ENCODE measurements around the gene PIGR.

The PIGR gene

GRCh38 chr1:206951318-206952100 lies 5.2 kb upstream of the PIGR start:
- Histone ChIP-seq H3K4me3 (ENCODE audit: low read length) (no peak overlapping the region), H3K36me3 (ENCODE audit: control insufficient read depth, insufficient read depth, low read length) (no peaks in the 10 kb centered on the region), H3K9me3 (ENCODE audit: control insufficient read depth, insufficient read depth, low read length) (no peaks in the 10 kb centered on the region), H3K4me1 (ENCODE audit: control insufficient read depth, insufficient read depth, low read length) (no peaks in the 10 kb centered on the region), H3K27ac (ENCODE audit: low read length) (no peak overlapping the region), H3K27me3 (ENCODE audit: control insufficient read depth, insufficient read depth, low read length) (no peaks in the 10 kb centered on the region)
- no peak for DNase-seq (ENCODE audit: low read depth, low spot score)
- no CpG with 5 or more reads among the region's 4 CpGs for WGBS (ENCODE audit: insufficient coverage, insufficient read length)

GRCh38 chr1:206949641-206950040 lies 3.4 kb upstream of the PIGR start:
- WGBS (ENCODE audit: insufficient coverage, insufficient read length), result no CpG with 5 or more reads among the region's 5 CpGs
- H3K4me1 ChIP-seq (ENCODE audit: control insufficient read depth, insufficient read depth, low read length), result no peaks in the 10 kb centered on the region

GRCh38 chr1:206949208-206949607 lies 2.9 kb upstream of the PIGR start:
- no peak overlapping the region for H3K4me3 ChIP-seq (ENCODE audit: low read length)
- no peak for DNase-seq (ENCODE audit: low read depth, low spot score)
- H3K27ac ChIP-seq (ENCODE audit: low read length), result no peak overlapping the region
- no peaks in the 10 kb centered on the region for H3K36me3 ChIP-seq (ENCODE audit: control insufficient read depth, insufficient read depth, low read length)
- no peaks in the 10 kb centered on the region for H3K4me1 ChIP-seq (ENCODE audit: control insufficient read depth, insufficient read depth, low read length)
- no CpG with 5 or more reads among the region's 4 CpGs for WGBS (ENCODE audit: insufficient coverage, insufficient read length)
- H3K27me3 ChIP-seq (ENCODE audit: control insufficient read depth, insufficient read depth, low read length), result no peaks in the 10 kb centered on the region
- H3K9me3 ChIP-seq (ENCODE audit: control insufficient read depth, insufficient read depth, low read length), result no peaks in the 10 kb centered on the region

More at GRCh38 chr1:206949641-206950040, 3.4 kb upstream of the PIGR start:
- H3K36me3 ChIP-seq (ENCODE audit: control insufficient read depth, insufficient read depth, low read length), result no peaks in the 10 kb centered on the region
- H3K27ac ChIP-seq (ENCODE audit: low read length), result no peak overlapping the region
- DNase-seq (ENCODE audit: low read depth, low spot score), result no peak
- no peaks in the 10 kb centered on the region for H3K9me3 ChIP-seq (ENCODE audit: control insufficient read depth, insufficient read depth, low read length)
- no peaks in the 10 kb centered on the region for H3K27me3 ChIP-seq (ENCODE audit: control insufficient read depth, insufficient read depth, low read length)
- H3K4me3 ChIP-seq (ENCODE audit: low read length), result no peak overlapping the region

GRCh38 chr1:206947255-206947654 lies 989 bp upstream of the PIGR start:
- Histone ChIP-seq H3K36me3 (ENCODE audit: control insufficient read depth, insufficient read depth, low read length) (no peaks in the 10 kb centered on the region), H3K4me1 (ENCODE audit: control insufficient read depth, insufficient read depth, low read length) (no peaks in the 10 kb centered on the region), H3K9me3 (ENCODE audit: control insufficient read depth, insufficient read depth, low read length) (no peaks in the 10 kb centered on the region), H3K4me3 (ENCODE audit: low read length) (no peak overlapping the region), H3K27ac (ENCODE audit: low read length) (no peak overlapping the region), H3K27me3 (ENCODE audit: control insufficient read depth, insufficient read depth, low read length) (no peaks in the 10 kb centered on the region)
- no CpG with 5 or more reads among the region's 3 CpGs for WGBS (ENCODE audit: insufficient coverage, insufficient read length)
- no peak for DNase-seq (ENCODE audit: low read depth, low spot score)

- no peaks in the 10 kb centered on the region for H3K36me3 ChIP-seq (ENCODE audit: control insufficient read depth, insufficient read depth, low read length)
- WGBS (ENCODE audit: insufficient coverage, insufficient read length), result no CpG with 5 or more reads among the region's 4 CpGs
- H3K9me3 ChIP-seq (ENCODE audit: control insufficient read depth, insufficient read depth, low read length), result no peaks in the 10 kb centered on the region; the same call in 1 of the 2 replicates
- no peak overlapping the region for H3K27ac ChIP-seq (ENCODE audit: low read length)
- DNase-seq (ENCODE audit: low read depth, low spot score), result no peak
- H3K4me3 ChIP-seq (ENCODE audit: low read length), result no peak overlapping the region
- H3K4me1 ChIP-seq (ENCODE audit: control insufficient read depth, insufficient read depth, low read length), result no peaks in the 10 kb centered on the region
- no peaks in the 10 kb centered on the region for H3K27me3 ChIP-seq (ENCODE audit: control insufficient read depth, insufficient read depth, low read length)
Observed at GRCh38 chr1:206945779-206946178, 487 bp downstream of the PIGR start.

GRCh38 chr1:206944703-206945102 lies 1.6 kb downstream of the PIGR start:
- Histone ChIP-seq H3K27ac (ENCODE audit: low read length) (no peak overlapping the region), H3K9me3 (ENCODE audit: control insufficient read depth, insufficient read depth, low read length) (no peaks in the 10 kb centered on the region; the same call in 1 of the 2 replicates), H3K36me3 (ENCODE audit: control insufficient read depth, insufficient read depth, low read length) (no peaks in the 10 kb centered on the region), H3K27me3 (ENCODE audit: control insufficient read depth, insufficient read depth, low read length) (no peaks in the 10 kb centered on the region), H3K4me1 (ENCODE audit: control insufficient read depth, insufficient read depth, low read length) (no peaks in the 10 kb centered on the region), H3K4me3 (ENCODE audit: low read length) (no peak overlapping the region)
- WGBS (ENCODE audit: insufficient coverage, insufficient read length), result no CpG with 5 or more reads among the region's 5 CpGs
- DNase-seq (ENCODE audit: low read depth, low spot score), result no peak

- Histone ChIP-seq H3K27me3 (ENCODE audit: control insufficient read depth, insufficient read depth, low read length) (no peaks in the 10 kb centered on the region), H3K27ac (ENCODE audit: low read length) (no peak overlapping the region), H3K4me1 (ENCODE audit: control insufficient read depth, insufficient read depth, low read length) (no peaks in the 10 kb centered on the region), H3K9me3 (ENCODE audit: control insufficient read depth, insufficient read depth, low read length) (no peaks in the 10 kb centered on the region; the same call in 1 of the 2 replicates), H3K4me3 (ENCODE audit: low read length) (no peak overlapping the region; the same call in 1 of the 2 replicates), H3K36me3 (ENCODE audit: control insufficient read depth, insufficient read depth, low read length) (no peaks in the 10 kb centered on the region)
- no peak for DNase-seq (ENCODE audit: low read depth, low spot score)
- no CpG with 5 or more reads among the region's 6 CpGs for WGBS (ENCODE audit: insufficient coverage, insufficient read length)
Observed at GRCh38 chr1:206941766-206942418, 4.4 kb downstream of the PIGR start.

GRCh38 chr1:206940588-206940936 lies 5.7 kb downstream of the PIGR start:
- Histone ChIP-seq H3K36me3 (ENCODE audit: control insufficient read depth, insufficient read depth, low read length) (no peaks in the 10 kb centered on the region), H3K27ac (ENCODE audit: low read length) (no peak overlapping the region), H3K4me1 (ENCODE audit: control insufficient read depth, insufficient read depth, low read length) (no peaks in the 10 kb centered on the region), H3K9me3 (ENCODE audit: control insufficient read depth, insufficient read depth, low read length) (no peaks in the 10 kb centered on the region; the same call in 1 of the 2 replicates), H3K4me3 (ENCODE audit: low read length) (no peak overlapping the region), H3K27me3 (ENCODE audit: control insufficient read depth, insufficient read depth, low read length) (no peaks in the 10 kb centered on the region)
- no CpG with 5 or more reads among the region's 3 CpGs for WGBS (ENCODE audit: insufficient coverage, insufficient read length)
- no peak for DNase-seq (ENCODE audit: low read depth, low spot score)

- Histone ChIP-seq H3K9me3 (ENCODE audit: control insufficient read depth, insufficient read depth, low read length) (no peaks in the 10 kb centered on the region; the same call in 1 of the 2 replicates), H3K4me1 (ENCODE audit: control insufficient read depth, insufficient read depth, low read length) (no peaks in the 10 kb centered on the region), H3K4me3 (ENCODE audit: low read length) (no peak overlapping the region), H3K27ac (ENCODE audit: low read length) (no peak overlapping the region), H3K27me3 (ENCODE audit: control insufficient read depth, insufficient read depth, low read length) (no peaks in the 10 kb centered on the region), H3K36me3 (ENCODE audit: control insufficient read depth, insufficient read depth, low read length) (no peaks in the 10 kb centered on the region)
- no CpG with 5 or more reads among the region's 9 CpGs for WGBS (ENCODE audit: insufficient coverage, insufficient read length)
- DNase-seq (ENCODE audit: low read depth, low spot score), result no peak
Observed at GRCh38 chr1:206939841-206940587, 6.3 kb downstream of the PIGR start.

GRCh38 chr1:206939131-206939530 lies 7.1 kb downstream of the PIGR start:
- Histone ChIP-seq H3K36me3 (ENCODE audit: control insufficient read depth, insufficient read depth, low read length) (no peaks in the 10 kb centered on the region), H3K27ac (ENCODE audit: low read length) (no peak overlapping the region), H3K9me3 (ENCODE audit: control insufficient read depth, insufficient read depth, low read length) (no peaks in the 10 kb centered on the region; the same call in 1 of the 2 replicates), H3K4me1 (ENCODE audit: control insufficient read depth, insufficient read depth, low read length) (no peaks in the 10 kb centered on the region), H3K4me3 (ENCODE audit: low read length) (no peak overlapping the region), H3K27me3 (ENCODE audit: control insufficient read depth, insufficient read depth, low read length) (no peaks in the 10 kb centered on the region)
- no peak for DNase-seq (ENCODE audit: low read depth, low spot score)
- no CpG with 5 or more reads among the region's 13 CpGs for WGBS (ENCODE audit: insufficient coverage, insufficient read length)

Measured in iPS DF 6.9 (cell line).